Neural progenitor cell (in vitro differentiated cells): ENCODE data around the gene CCDC110.

Source experiments
- CTCF ChIP-seq: fragments of 200-600 bp; sonication (generic); IDR thresholded peaks from 2 replicates; pipeline ENCODE4 v1.5.1; 2017; ENCODE audit warnings: antibody characterized with exemption, mild to moderate bottlenecking
- EZH2 ChIP-seq: fragments of 200-600 bp; sonication (generic); IDR thresholded peaks from 2 replicates; pipeline ENCODE4 v1.6.1; 2017; ENCODE audit warnings: antibody characterized with exemption, mild to moderate bottlenecking, moderate library complexity
- EZH2phosphoT487 ChIP-seq: fragments of 200-600 bp; sonication (generic); IDR thresholded peaks from 2 replicates; pipeline ENCODE4 v1.6.1; 2017; ENCODE audit warnings: antibody characterized with exemption

GRCh38 chr4:185518069-185518468 is 46.5 kb upstream of the CCDC110 start:
- TF ChIP-seq CTCF: no peak
- TF ChIP-seq EZH2: no peak
- no peak for TF ChIP-seq EZH2phosphoT487
